NCI-H226 (cell line): ENCODE results near the gene KCTD19.

Experiments used
- DNase-seq: peaks from one replicate; pipeline ENCODE4 v3.0.0-alpha.2; 2015

KCTD19 gene

DNA sequence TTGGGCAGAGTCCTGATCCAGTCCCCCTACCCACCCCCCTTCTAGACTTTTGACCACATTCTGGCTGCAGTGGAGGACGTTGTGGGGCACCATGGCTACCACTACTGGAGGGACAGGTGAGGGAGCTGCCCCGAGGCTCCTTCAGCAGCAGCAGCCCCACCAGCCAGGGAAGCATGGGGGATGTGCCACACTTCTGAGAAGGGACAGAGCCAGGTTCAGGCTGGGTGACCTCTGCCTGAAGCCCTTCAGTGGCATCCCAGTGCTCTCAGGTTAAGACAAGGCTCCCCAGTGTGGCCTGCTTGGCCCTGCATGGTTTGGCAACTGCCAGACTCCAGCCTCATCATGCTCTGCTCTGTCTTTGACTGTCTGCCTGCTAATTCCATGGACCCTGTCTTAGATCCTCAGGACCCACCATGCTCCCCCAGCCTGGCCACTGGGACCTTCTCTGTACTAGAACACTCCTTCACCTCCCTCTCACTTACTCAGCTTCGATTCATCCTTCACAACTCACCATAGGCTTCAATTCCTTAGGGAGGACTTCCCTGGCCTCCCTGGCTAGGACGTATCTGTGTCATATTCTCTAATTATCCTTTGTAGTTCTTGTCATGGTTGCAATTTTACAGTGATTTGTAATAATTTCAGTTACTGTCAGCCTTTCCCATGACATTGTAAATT lies 68.9 kb downstream of the KCTD19 start:
- DNase-seq = no peak

- DNase-seq = no peak
These were observed 69.8 kb downstream of the KCTD19 start for GRCh38 chr16:67256701-67257230.

DNA sequence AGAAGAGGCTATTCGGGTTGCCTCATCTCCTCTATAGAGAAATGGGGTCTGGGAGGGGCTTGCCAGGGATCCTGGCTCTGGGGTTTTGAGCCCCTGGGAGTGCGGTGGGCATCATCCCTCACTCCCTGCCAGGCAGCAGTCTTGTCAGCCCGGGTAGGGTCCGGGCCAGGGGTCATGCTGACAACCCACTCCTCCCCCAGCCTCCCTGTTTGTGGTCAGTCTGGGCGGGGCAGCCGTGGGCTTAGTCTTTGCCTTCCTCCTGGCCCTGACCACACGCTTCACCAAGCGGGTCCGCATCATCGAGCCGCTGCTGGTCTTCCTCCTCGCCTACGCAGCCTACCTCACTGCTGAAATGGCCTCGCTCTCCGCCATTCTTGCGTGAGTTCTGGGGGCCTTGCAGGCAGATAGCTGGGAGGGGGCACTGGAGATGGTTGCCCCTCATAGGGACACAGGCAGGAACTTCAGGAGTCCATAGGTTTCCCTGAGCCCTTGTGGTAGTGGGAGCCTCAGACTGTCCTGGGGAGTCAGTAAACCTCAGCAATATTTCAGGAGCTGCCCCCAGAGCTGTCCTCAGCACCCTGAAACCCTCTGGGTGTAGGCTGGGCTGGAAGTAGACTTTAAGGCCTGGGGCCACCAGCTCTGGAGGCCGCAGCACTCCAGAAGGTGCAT lies 70.9 kb downstream of the KCTD19 start:
- DNase-seq = no peak

DNA sequence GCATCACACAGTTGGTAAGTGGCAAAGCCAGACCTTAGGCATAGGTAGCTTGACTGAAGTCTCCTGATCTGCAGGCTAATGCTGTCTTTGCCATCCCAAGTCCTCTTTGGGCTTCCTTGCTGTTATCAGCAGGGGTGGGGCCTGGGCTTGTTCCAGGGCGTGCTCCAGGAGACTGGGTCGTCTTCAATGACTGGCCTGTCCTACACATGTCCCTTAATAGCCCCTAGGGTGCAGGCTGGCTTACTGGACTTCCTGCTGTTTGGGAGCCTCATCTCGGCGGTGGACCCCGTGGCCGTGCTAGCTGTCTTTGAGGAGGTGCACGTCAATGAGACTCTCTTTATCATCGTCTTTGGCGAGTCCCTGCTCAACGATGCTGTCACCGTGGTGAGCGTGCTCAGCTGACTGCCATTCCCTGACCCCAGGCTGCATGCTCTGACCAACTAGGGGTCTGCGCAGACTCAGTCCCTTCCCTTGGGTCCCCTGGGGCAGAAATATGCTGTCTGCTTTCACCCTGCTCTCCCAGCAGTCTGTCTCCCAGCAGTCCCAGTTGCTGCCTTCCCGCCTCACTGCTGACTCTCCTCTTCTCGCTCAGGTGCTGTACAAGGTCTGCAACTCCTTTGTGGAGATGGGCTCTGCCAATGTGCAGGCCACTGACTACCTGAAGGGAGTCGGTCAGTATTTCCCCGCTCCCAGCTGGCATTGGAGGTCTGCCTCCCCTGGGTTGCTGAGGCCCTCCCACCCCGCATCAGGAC lies 71.6 kb downstream of the KCTD19 start:
- no peak for DNase-seq

DNA sequence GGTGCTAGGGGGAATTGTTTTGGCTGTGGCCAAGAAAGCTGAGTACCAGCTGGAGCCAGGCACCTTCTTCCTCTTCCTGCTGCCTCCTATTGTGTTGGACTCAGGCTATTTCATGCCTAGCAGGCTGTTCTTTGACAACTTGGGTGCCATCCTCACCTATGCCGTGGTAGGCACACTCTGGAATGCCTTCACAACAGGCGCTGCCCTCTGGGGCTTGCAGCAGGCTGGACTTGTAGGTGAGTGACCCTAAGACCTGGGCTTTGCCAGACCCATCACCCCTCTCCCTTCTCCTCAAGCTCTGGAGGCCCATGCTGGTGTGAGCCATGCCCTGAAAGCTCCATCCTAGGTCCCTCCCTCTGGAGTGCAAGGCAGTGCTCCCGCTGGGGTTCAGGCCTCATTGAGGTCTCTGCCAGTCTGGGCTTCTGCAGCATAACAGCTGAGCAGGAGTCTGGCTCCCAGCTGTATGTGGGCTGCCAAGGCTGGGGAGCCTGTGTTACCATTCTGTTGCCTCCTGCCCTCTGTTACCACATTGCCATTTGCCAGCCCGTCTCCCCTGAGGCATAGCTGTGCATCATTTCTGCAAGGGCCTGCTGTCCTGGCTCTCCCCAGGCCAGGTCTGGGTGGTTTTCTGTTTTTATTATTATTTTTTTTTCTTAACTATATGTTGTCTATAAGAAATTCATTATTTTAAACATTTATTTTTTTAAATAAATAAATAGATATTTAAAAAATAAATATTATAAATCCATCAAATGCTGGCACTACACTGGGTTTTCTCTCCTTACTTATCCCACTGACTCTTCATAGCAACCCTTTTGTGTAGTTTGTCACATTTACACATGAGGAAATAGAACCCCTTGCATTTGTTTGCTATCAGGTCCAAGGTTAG lies 73.7 kb downstream of the KCTD19 start:
- no peak for DNase-seq

- no peak for DNase-seq
These were observed 76.6 kb downstream of the KCTD19 start for GRCh38 chr16:67250045-67250327.

- DNase-seq = no peak
These were observed 77.1 kb downstream of the KCTD19 start for GRCh38 chr16:67249178-67250044.

GRCh38 chr16:67248401-67249177 lies 78.0 kb downstream of the KCTD19 start, which contains the start of gene SLC9A5:
SLC9A5 (plus strand) TSS chr16:67248979; CDS start chr16:67249015, 36 bp downstream.
- DNase-seq = no peak

DNA sequence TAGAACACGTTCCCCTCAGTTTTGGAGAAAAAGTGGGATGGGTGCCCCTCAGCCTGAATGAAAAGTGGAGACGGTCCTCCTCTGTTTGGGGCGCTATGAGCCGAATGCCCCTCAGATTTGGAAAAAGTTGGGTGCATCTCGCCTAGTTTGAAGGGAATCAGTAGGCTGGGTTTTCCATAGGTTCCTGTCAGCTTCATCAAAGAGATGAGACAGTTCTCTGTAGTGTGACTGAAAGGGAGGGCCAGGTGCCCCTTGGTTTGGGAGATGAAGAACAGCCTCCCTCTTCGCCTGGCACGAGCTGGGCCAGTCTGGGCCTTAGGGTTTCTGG lies 78.5 kb downstream of the KCTD19 start:
- DNase-seq = no peak

- DNase-seq = peak; percentile 93
These were observed 79.1 kb downstream of the KCTD19 start, which contains the start of gene FHOD1 for GRCh38 chr16:67247192-67248072. FHOD1 (minus strand) TSS chr16:67247481; CDS start chr16:67247410, 71 bp downstream.

GRCh38 chr16:67246756-67247191 lies 79.8 kb downstream of the KCTD19 start:
- DNase-seq = no peak

DNA sequence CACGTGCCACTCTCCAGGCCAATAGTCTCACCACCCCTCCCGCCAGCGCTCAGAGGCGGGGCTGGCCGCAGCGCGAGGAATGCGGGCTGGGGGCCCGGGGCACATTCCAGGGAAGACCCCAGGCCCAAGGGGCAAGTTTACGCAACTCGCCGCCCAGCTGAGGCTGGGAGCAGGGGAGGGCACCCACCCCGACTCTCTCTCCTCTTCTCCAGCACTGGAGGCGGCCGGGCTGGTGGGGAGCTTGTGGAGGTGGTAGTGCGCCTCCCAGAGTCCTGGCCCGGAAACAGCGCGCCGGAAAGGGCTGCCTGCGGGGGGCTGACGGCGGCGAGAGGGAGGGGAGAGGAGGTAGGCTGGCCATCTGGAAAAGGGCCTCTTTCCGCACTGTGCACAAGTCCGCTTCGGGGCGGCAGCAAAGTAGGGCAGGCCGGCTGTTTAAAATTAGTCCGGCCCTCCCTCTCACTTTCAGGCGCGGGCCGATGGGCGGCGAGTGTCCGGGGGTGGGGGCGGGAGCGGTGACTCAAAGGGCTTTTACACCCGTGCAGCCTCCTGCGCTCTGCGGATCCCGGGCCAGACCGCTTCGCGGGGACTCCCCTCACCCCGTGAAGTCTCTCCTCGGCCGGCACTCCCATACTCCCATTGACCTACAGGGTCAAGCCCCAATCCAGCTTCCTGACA lies 80.3 kb downstream of the KCTD19 start:
- peak; percentile 87 for DNase-seq

- DNase-seq = no peak
These were observed 80.9 kb downstream of the KCTD19 start for GRCh38 chr16:67245674-67246080.

- DNase-seq = no peak
These were observed 81.4 kb downstream of the KCTD19 start for GRCh38 chr16:67245186-67245585.

- DNase-seq = peak; percentile 94
These were observed 82.0 kb downstream of the KCTD19 start for GRCh38 chr16:67244387-67245185.

DNA sequence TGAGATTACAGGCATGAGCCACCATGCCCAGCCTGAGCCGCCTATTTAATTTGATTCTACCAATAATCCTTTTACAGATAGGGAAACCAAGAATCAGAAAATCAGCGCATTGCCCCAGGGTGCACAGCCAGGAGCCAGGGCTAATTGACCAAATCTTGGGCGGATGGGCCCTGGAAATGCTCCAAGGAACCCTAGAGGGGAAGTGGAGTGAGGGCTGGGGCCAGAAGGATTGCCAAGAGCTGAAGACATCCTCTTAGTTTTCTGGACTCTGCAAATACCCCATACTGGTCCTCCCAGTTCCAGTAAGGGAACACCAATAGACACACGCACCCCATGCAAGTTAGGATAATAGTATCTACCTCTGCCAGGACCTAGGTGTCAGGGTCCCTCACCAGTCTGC lies 83.1 kb downstream of the KCTD19 start:
- no peak for DNase-seq

GRCh38 chr16:67242138-67242730 lies 84.3 kb downstream of the KCTD19 start:
- DNase-seq = no peak
